Measurements from ENCODE around the gene DNASE1L3.
A peak's percentile ranks its signal among the peaks of the same experiment; 100 is the strongest.
"Not testable (repeated sequence)": the region's sequence is repeated elsewhere in the genome, so short reads cannot be mapped to it uniquely, and the experiment has no call there.

Gene DNASE1L3

GRCh38 chr3:58235970-58236369 lies 25.2 kb upstream of the DNASE1L3 start:
- DNase-seq: no peak

- DNase-seq: peak; percentile 30
These were observed 23.8 kb upstream of the DNASE1L3 start for GRCh38 chr3:58234516-58234931.

GRCh38 chr3:58231666-58232065 lies 20.9 kb upstream of the DNASE1L3 start:
- no peak for DNase-seq

- DNase-seq: no peak
These were observed 20.2 kb upstream of the DNASE1L3 start for GRCh38 chr3:58230876-58231552.

- not testable (repeated sequence) for DNase-seq
These were observed 17.2 kb upstream of the DNASE1L3 start for GRCh38 chr3:58227933-58228332.

GRCh38 chr3:58223855-58224254 lies 13.1 kb upstream of the DNASE1L3 start:
- DNase-seq: no peak

- DNase-seq: no peak
These were observed 11.5 kb upstream of the DNASE1L3 start for GRCh38 chr3:58222161-58222724.

- no peak for DNase-seq
These were observed 8.1 kb upstream of the DNASE1L3 start for GRCh38 chr3:58218904-58219303.

GRCh38 chr3:58217209-58217811 lies 6.5 kb upstream of the DNASE1L3 start:
- peak; percentile 72 for DNase-seq

- DNase-seq: no peak
These were observed 5.9 kb upstream of the DNASE1L3 start for GRCh38 chr3:58216496-58217195.

- no peak for DNase-seq
These were observed 4.7 kb upstream of the DNASE1L3 start for GRCh38 chr3:58215317-58216025.

GRCh38 chr3:58214484-58215316 lies 3.9 kb upstream of the DNASE1L3 start:
- peak; percentile 66 for DNase-seq

GRCh38 chr3:58209933-58210332 lies 839 bp downstream of the DNASE1L3 start:
- no peak for DNase-seq

GRCh38 chr3:58207954-58208353 lies 2.8 kb downstream of the DNASE1L3 start:
- no peak for DNase-seq

GRCh38 chr3:58206406-58207011 lies 4.3 kb downstream of the DNASE1L3 start:
- DNase-seq: peak; percentile 69

- DNase-seq: no peak
These were observed 4.8 kb downstream of the DNASE1L3 start for GRCh38 chr3:58205981-58206380.

- no peak for DNase-seq
These were observed 6.1 kb downstream of the DNASE1L3 start for GRCh38 chr3:58204720-58205119.

- DNase-seq: no peak
These were observed 7.2 kb downstream of the DNASE1L3 start for GRCh38 chr3:58203541-58203940.

- no peak for DNase-seq
These were observed 7.8 kb downstream of the DNASE1L3 start for GRCh38 chr3:58202917-58203360.

GRCh38 chr3:58201451-58201850 lies 9.3 kb downstream of the DNASE1L3 start:
- not testable (repeated sequence) for DNase-seq

- no peak for DNase-seq
These were observed 9.9 kb downstream of the DNASE1L3 start for GRCh38 chr3:58200846-58201355.

Data from activated CD8-positive, alpha-beta memory T cell treated with anti-CD3 and anti-CD28 coated beads, Interleukin-2, amount 50 U/mL, for 48 hours (primary cell).